Measurements from ENCODE around the gene SCAF1.

The SCAF1 gene

DNA sequence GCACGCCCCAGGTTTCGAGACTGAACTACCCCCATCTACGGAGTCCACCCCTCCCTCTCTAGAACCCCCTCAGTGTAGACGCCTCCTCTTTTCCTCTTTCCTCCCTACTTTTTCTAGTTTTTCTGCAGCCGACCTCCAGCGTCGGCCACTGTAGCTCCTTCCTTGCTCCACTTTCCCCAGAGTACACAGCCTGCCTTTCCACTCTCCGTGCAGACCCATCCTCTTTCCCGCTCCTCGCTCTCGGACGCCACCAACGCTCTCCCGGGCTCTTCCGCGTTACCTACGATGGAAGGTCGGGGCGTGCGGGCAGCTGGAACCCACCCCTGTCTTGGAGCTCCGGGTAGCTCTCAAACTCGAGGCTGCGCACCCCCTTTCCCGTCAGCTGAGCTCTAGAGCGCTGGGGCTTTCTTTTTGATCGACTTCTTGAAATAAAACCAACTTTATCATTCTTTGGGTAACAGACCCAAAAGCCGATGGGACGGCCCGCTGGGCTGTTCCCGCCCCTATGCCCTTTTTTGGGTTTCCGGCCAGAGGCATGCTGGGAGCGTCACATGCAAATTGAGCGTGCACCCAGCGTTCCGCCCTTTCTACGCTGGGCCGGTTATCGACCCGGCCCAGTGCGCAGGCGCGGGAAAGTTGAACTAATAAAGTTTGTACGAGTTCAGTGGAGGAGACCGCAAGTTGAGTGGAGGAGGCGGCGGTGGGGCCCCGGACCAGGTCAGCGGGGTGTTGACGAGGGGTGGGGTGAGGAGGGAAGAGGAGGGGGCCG, 23.5 kb downstream of the SCAF1 start, which contains the start of the genes BCL2L12 and IRF3:
Gene BCL2L12, plus strand, starts transcription at position 583 of the 769 bp plus-strand sequence. CDS start 760 bp downstream, outside the sequence.
Gene IRF3, minus strand, starts transcription at position 507 of the 769 bp plus-strand sequence. CDS start 1,019 bp downstream, outside the sequence.
- peak; percentile 93 for DNase-seq

DNA sequence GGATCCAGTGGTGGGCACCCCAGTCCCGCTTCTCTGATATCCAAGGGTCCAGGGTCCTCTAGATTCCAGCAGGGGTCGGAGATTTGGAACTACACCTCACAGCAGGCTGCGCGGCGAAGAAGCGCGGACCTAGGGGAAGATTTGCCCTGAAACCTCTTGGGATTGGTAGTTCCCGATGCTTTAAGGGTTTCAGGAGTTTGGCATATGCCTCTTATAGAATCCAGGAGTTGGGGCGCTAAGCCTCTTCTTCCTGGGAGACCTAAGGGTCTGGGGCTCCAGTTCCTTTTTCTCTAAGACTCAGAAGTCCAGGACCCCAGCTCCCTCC, 24.1 kb downstream of the SCAF1 start:
- DNase-seq, result no peak

DNA sequence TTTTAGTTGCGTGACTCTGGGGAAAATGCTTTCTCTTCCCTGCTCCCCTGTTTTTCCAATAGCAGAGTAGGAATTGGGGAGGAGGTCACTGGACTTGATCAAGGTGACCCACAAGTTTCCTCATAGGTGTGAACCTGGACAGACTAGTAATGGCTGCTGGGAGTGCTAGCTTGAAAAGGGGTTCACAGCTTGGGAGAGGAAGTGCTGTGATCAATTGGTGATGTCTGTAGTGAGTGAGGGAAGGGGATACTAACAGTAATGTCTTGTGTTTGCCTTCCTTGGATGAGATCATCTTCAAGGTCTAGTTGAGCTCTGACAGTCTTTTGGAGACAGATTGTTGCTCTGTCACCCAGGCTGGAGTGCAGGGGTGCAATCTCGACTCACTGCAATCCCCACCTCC, 25.5 kb downstream of the SCAF1 start:
- no peak for DNase-seq

DNA sequence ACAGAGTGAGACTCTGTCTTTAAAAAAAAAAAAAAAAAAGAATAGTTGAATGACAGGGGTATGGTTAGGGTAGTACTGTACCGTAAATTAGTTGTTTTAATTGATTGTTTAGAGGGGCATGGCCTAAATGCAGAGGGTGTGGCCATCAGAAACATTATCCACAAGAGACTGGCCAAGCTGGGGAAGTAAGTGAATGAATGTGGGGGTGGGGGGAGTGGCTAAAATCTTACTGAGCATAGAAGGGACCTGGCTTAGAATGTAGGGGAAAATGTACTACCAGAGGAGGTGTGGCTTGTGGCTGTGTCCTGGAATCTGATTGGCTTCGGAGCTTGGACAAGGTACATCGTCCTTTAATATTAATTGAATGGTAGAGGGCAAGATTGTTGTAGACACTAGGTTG, 27.5 kb downstream of the SCAF1 start:
- no peak for DNase-seq

DNA sequence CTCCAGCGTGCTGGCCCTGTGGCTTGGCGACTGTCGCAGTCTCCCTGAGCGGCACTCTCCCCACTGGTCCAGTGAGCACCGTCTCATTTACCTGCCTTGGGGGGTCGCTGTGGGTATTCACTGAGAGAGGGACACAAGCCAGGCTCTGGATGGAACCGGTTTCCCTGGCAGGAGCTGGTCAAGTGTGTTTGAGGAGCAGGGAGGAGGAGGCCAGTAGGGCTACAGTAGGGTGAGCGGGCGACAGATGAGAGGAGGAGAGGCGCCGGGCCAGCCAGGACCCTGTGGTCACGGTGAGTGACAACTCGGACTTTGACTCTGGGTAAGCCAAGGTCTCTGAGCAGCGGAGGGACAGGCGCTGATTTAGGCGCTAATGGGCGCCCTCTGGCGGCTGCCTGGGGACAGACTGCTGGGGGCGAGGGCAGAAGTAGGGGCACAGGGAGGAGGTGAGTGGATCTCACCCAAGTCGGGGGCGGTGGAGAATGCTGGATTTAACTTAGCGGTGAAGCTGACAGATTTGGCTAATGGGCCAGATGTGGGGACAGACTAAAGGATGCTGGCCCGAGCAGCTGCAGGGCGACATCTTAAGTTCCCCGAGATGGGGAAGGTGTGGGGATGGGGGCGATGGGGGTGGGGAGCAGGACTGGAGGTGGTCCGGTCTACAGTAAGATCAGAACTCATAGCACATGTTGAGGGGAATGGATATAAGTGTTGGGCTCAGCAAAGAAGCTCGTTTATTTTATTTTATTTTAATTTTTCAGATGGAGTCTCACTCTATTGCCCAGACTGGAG, 30.3 kb downstream of the SCAF1 start:
- DNase-seq, result peak; percentile 85

DNA sequence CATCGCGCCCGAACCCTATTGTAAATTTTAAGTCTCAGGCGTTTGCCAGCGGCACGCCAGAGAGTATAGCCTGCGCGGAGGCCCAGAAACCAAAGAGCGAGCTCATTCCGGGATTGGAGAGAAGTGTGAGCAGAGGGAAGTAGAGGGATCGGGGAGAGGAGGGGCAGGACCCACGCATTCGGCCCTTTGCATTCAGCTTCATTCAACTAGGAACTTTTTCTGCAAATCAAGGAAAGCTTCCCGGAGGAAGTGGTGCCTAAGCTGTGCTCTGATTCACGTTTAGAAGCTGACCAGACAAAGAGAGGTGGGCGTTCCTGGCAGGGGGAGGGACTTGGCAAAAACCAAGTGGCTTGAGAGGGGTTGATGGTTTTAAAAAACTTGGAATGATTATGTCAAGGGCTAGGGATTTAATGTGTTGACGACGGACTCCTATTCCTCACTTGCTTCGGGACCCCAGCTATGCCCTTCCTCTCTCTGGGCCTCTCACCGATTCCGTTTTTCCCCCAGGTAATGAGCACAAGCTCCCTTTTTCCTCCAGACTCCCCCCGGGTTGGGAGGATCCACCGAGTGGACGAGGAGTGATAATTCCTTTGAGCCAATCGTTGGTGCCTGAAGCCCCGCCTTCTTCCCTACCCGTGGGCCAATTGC, 34.3 kb downstream of the SCAF1 start:
- peak; percentile 94 for DNase-seq

DNA sequence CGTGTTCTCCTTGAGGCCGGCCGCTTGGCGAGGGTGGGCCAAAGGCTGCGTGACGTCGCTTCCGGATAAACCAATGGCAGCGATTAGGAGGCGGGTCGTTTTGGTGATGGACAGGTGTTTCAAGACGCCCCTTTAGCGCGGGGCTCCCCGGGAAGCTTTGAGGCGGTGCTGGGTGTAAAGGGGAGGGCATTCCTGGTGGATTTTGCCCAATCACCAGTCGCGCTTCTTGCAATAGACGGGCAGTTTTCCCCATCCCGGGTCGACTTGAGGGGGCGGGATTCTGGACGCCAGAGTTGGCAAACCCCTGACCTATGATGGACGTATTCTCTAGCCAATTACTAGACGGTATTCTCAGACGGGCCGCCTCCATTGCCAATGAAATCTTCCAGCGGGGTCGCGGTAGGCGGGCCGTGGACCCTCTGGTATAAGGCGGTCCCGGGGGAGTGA, 34.8 kb downstream of the SCAF1 start:
- DNase-seq, result peak; percentile 100

DNA sequence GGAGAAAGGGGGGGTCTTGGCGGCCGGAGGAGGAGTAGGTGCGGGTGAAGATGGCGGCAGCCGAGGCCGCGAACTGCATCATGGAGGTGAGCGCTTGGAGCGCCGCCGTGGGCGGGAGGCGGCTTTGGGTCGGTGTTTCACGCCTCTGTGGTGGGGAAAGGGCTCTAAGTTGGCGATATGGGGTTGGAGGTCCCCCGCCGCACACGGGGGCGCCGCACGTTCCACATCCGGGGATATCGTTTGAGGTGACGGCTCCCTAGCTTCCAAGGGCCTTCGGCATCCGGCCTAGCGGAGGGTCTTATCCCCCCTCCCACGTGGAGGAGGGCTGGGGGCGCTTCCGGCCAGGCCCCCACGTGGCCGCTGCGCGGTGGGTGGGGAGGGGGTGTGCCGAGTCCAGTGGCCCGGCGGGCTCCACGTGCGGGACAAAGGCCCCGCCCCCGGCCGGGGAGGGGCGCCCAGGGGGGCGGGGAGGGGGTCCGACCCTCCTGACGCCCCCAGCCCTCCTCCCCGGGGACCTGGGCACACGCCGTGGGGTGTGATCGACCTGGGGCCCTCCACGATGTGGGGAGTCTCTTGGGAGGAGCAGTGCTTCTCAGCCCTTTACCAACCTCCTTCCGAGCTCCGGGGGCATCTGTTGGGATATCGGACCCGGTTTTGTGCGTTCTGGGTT, 35.4 kb downstream of the SCAF1 start, which contains the start of gene PRMT1:
Gene PRMT1, plus strand, starts transcription at position 41 of the 670 bp plus-strand sequence. Its CDS starts 10 bp downstream, at position 51.
- DNase-seq, result no peak

DNA sequence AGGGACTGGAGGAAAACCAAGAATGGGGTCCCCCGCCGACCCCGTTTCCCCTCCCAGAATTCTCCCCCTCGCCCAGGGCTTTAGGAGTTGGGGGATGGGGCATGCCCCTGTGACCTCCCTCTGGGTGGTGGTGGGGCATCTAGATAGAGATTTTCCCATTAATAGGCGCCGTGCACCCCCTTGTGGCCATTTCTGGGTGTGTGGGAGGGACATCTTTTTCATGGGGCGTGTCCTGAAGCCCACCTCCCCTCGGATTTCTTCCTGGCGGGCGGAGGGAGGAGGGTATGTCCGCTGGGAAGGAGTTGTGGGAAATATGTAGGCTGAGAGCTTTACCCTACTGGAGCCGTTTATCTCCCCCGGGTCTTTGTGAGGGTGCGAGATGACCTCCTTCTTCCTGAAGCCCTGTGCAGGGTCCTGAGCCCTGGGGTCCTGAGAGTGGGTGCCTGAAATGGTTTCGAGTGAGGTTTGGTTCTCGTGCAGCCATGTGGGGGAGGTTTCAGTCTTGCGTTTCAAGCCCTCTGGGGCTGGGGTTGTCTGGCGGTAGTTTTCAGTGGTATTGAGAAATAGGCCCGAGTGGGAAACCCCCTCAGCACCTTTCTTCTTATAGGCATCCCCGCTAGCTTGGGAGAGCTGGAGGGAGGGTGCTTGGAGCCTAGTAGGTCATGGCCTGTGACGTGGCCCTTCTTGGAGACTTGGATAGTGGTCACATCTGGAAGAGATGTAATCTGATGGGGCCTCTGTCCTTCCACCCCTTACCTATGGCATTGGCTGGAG, 36.1 kb downstream of the SCAF1 start:
- DNase-seq, result peak; percentile 33

DNA sequence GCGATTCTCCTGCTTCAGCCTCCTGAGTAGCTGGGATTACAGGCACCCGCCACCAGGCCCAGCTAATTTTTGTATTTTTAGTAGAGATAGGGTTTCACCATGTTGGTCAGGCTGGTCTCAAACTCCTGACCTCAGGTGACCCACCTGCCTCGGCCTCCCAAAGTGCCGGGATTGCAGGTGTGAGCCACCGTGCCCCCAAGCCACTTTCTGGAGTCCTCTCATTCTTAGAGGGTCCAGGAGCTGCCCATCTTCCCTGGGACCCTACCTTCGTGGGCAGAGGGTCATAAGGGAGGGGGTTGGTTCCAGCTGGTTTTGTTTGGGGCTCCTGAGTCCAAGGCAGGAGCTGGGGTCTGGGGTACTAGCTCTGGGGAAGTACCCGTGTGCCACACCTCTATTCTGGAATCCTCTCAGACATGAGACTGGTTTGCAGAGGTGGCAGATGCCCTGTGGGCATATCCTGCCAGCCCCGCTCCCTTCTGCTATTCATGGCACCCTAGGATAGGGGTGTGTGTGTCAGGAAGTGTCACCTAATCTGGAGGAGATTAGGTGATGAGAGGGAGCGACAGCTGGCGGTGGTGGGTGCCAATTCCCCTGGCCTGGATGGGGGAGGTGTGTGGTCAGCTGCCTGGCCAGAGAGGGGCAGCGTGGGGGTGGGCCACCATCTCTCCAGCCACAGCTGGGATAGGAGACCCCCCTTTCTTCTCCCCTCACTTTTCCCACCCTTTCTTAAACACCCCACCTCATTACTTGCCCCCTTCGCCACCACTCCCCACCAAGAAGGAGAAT, 37.2 kb downstream of the SCAF1 start:
- DNase-seq, result no peak

DNA sequence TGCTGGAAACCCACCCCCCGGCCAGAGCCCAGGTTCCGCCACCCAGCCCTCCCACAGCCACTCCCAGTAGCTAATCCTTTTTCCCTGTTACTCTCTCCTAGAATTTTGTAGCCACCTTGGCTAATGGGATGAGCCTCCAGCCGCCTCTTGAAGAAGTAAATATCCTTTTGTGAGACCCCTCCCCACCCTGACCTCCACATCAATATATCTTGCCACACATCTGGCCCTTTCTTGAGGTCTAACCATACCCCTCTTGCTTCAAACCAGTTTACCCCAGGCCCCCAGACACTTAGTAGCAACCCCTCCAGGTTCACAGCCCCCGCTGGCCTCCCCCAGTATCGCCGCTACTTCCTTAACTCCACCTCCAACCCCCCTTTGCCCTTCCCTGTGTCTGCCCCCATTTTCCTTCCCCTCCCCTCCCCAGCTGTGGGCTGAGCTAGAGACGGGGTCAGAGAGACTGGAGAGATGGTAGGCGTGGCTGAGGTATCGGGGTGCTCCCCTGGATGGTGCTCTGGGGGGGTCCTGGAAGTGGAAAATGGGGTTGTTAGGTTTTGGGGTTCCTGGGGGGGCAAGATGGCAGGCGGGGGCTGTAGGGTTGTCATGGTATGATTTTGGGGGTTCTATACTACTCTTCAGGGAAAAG, 37.9 kb downstream of the SCAF1 start:
- DNase-seq, result no peak

DNA sequence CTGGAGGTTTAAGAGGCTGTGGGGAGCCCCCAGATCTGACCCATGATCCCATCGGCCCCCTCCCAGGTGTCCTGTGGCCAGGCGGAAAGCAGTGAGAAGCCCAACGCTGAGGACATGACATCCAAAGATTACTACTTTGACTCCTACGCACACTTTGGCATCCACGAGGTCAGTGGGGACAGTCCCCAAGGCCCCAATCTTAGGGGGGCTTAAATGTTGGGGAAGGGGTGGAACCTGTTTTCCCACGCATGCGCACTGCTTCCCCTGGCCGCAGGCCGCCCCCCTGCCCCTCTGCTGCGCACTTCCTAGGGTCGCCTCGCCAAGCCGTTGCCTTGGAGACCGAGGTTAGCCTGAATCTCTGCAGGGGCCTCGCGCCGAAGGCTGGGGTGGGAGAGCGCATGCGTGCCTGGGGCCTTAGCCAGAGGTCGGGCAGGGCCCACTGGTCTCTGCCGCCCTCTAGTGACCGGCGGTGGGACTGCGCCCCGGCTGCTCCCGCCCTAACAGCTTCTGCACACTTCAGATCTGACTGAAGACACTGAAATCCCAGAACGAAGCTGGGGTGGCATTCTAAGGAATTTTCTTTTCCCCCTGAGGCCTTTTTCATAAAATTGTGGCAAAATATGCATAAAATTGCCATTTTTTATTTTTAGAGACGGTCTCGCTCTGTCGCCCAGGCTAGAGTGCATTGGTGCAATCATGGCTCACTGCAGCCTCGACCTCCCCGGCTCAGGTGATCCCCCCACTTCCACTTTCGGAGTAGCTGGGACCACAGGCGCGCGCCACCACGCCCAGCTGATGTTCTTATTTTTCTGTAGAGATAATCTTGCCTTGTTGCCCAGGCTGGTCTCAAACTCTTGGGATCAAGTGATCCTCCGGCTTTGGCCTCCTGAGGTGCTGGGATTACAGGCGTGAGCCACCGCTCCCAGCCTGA, 38.7 kb downstream of the SCAF1 start:
- peak; percentile 39 for DNase-seq

DNA sequence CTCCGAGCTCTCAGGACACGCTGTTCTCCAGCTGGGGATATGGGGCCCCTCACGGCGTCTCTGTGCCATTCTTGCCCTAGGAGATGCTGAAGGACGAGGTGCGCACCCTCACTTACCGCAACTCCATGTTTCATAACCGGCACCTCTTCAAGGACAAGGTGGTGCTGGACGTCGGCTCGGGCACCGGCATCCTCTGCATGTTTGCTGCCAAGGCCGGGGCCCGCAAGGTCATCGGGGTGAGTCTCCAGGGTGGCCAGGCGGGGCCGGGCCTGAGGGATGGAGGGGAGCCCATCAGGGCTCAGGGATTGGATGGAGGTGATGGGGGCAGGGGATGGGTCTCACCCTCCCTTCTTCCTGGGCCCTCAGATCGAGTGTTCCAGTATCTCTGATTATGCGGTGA, 39.8 kb downstream of the SCAF1 start:
- DNase-seq, result no peak

DNA sequence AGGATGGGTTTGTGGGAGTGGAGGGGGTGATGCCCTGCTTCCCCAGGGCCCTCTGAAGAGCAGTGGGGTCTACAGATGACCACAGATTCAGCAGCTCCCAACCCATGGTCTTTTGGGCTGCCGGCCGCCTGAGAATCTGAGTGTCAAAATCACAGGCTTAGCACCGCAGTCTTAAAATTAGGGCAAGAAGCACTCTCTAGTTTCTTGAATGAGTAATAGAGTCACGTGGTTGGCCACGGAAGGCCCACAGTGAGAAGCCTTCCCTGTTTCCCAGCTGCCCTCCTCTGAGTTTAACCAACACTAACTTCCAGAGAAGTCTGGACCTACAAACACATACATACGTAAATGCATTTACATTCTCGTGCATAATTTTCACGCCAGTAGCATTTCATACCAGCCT, 40.3 kb downstream of the SCAF1 start:
- no peak for DNase-seq

DNA sequence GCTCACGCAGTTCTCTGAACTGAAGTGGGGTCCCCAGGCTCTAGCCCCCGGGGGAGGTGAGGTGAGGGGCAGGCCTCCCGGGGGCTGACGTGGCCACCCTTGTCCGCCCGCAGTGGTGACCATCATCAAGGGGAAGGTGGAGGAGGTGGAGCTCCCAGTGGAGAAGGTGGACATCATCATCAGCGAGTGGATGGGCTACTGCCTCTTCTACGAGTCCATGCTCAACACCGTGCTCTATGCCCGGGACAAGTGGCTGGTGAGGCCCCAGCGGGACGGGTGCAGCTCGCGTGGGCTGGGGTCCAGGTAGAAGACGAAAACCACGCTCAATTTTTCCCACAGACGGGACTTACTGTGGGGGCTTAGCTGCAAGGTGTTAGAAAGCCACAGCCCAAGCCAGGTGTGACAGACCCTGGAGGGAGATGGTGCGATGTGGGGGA, 41.8 kb downstream of the SCAF1 start:
- no peak for DNase-seq

DNA sequence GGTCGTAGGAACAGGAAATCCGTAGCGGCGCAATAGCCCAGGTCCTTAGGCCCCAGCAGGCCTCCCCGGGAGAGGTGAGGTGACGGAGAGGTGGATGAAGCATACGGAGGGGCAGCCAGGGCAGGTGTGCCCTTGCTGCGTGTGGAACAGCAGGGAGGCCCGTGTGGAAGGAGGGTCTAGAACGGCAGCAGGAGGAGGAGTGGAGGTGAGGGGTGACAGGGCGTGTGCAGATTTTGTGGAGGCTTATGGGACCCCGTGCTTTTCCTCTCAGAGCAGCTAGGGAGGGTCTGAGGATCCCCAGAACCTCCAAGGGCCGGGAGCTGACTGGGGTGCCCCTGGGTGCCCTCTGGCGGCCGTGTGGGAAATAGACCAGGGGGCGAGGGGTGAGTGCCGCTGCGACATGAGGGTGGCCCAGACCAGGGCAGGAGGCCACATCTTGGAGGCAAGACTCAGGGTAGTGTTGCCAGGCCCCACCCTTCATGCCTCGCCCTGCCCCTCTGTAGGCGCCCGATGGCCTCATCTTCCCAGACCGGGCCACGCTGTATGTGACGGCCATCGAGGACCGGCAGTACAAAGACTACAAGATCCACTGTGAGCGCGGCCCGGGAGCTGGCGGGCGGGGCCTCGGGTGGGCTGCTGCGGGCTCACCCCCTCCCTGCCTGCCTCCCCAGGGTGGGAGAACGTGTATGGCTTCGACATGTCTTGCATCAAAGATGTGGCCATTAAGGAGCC, 42.4 kb downstream of the SCAF1 start:
- DNase-seq, result no peak

DNA sequence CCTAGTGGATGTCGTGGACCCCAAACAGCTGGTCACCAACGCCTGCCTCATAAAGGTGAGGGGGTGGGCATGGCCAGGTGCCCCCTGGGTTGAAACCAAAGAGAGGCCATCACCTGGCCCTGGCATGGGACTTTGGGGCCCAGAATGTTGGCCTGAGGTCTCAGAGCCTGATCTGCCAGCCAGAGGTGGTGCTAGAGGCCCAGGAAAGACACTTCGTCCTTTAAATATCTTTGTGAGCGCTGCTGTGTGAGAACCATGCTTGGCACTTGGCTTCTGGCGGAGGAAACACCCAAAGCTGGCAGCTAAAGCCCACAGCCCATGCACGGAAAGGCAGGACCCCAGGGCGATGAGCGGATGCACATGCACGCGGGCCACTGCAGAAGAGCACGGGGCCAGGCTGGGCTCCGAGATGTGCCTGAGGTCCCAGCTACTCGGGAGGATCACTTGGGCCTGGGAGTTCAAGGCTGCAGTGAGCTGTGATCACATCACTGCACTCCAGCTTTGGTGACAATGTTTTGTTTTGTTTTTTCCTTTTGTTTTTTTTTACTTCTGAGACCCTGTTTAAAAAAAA, 43.1 kb downstream of the SCAF1 start:
- no peak for DNase-seq

DNA sequence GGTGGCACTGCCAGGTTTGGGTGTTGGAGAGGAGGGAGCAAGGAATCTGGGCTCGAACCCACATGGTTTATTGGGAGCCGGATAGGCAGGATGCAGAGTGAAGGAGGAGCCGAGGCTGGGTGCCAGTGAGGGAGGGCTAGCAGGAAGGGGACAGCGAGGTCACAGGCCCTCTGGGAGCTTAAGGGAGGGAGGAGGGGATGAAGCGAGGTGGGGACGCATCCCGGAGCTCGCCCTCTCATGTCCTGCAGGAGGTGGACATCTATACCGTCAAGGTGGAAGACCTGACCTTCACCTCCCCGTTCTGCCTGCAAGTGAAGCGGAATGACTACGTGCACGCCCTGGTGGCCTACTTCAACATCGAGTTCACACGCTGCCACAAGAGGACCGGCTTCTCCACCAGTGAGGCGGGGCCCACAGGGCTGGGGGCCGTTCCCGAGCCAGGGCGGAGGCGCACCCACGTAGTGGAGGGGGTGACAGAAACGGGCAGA, 43.9 kb downstream of the SCAF1 start:
- DNase-seq, result no peak

Measured in NCI-H526 treated with DMSO at 0.1 percent for 48 hours (cell line).